Measurements from ENCODE around the gene CDRT15L2.
"Not testable (repeated sequence)": the region's sequence is repeated elsewhere in the genome, so short reads cannot be mapped to it uniquely, and the experiment has no call there.

- TF ChIP-seq CTCF, POLR2AphosphoS5, EP300, POLR2A (IDR thresholded peaks at IDR 0.05): not testable (repeated sequence)
Observed at GRCh38 chr17:20609490-20609889, 30.0 kb downstream of the CDRT15L2 start.
